ENCODE measurements around the gene ENAH.

Gene ENAH

DNA sequence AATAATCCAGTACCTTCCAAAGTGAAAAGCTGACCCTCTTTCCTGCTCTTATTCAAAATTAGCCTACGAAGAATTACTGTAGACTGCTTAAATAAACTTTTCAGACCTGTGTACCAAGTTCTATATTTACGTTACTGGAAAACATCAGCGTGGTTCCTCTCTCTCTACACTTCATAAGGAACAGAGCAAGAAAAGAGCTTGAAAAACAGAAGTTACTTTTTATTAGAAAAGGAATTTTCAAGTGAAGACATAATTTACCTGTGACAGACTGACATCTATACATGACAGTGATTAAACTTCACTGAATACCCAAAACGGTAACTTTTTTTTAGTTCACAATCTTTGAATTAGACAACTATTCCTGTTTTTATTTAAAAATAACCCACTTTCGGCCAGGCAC is 2.7 kb downstream of the ENAH start:
- Histone ChIP-seq H2AFZ (ENCODE audit: low read depth, low read length) (no peak overlapping the region), H3K27me3 (ENCODE audit: low read depth, low read length) (peaks cover 11% of the 10 kb centered on the region), H3K4me2 (ENCODE audit: low read length) (no peak overlapping the region), H3K4me1 (ENCODE audit: low read length) (peaks cover 4% of the 10 kb centered on the region; the same call in 1 of the 2 replicates), H3K9me3 (ENCODE audit: insufficient read depth, low read length) (no peaks in the 10 kb centered on the region), H3K79me2 (ENCODE audit: low read length) (peaks cover 18% of the 10 kb centered on the region), H3K27ac (ENCODE audit: low read length) (no peak overlapping the region), H3K4me3 (ENCODE audit: low read length) (no peak overlapping the region), H4K20me1 (ENCODE audit: insufficient read depth, low read length) (no peaks in the 10 kb centered on the region), H3K36me3 (replicated peaks; ENCODE audit: low read depth, low read length) (peaks cover 4% of the 10 kb centered on the region), H3K9ac (ENCODE audit: low read length) (no peak overlapping the region)
- TF ChIP-seq, protein P1, sequence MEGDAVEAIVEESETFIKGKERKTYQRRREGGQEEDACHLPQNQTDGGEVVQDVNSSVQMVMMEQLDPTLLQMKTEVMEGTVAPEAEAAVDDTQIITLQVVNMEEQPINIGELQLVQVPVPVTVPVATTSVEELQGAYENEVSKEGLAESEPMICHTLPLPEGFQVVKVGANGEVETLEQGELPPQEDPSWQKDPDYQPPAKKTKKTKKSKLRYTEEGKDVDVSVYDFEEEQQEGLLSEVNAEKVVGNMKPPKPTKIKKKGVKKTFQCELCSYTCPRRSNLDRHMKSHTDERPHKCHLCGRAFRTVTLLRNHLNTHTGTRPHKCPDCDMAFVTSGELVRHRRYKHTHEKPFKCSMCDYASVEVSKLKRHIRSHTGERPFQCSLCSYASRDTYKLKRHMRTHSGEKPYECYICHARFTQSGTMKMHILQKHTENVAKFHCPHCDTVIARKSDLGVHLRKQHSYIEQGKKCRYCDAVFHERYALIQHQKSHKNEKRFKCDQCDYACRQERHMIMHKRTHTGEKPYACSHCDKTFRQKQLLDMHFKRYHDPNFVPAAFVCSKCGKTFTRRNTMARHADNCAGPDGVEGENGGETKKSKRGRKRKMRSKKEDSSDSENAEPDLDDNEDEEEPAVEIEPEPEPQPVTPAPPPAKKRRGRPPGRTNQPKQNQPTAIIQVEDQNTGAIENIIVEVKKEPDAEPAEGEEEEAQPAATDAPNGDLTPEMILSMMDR (IDR thresholded peaks at IDR 0.05; ENCODE audit: low read depth, low read length) = no peak
- no peak for TF ChIP-seq EZH2phosphoT487 (IDR thresholded peaks at IDR 0.05; ENCODE audit: low read depth)

DNA sequence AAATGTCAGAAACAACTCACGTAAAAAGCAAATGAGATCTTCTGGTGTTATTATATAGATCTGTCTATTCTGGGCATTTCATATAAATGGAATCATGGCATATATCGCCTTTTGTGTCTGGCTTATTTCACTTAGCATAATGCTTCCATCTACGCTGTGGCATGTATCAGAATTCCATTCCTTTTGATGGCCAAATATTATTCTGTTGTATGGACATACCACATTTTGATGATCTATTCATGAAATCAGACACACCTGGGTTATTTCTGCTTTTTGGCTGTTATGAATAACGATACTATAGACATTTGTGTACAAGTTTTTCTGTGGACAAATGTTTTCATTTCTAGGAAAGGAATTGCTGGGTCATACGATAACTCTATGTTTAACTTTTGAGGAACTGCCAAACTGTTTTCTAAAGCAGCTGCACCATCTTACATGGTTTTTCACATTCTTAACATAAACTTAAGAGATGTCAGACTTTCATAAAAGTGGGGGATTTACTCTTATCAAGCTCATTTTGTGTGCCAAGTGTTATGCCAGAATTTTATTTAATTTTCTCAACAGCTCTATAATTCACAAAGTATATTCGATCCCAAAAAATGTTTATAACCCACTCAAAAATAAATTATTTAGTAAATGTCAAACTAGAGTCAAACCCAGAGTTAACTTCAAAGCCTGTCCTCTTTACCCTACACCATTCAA is 7.6 kb downstream of the ENAH start:
- no peaks in the 10 kb centered on the region for H3K9me3 ChIP-seq (ENCODE audit: insufficient read depth, low read length)
- no peak overlapping the region for H3K27ac ChIP-seq (ENCODE audit: low read length)
- no peak for TF ChIP-seq EZH2phosphoT487 (IDR thresholded peaks at IDR 0.05; ENCODE audit: low read depth)
- TF ChIP-seq, protein P1 (IDR thresholded peaks at IDR 0.05; ENCODE audit: low read depth, low read length) = no peak
- no peak overlapping the region for H2AFZ ChIP-seq (ENCODE audit: low read depth, low read length)
- H3K27me3 ChIP-seq (ENCODE audit: low read depth, low read length) = no peaks in the 10 kb centered on the region
- H3K36me3 ChIP-seq (replicated peaks; ENCODE audit: low read depth, low read length) = peaks cover 7% of the 10 kb centered on the region
- H3K4me3 ChIP-seq (ENCODE audit: low read length) = no peak overlapping the region
- no peak overlapping the region for H3K9ac ChIP-seq (ENCODE audit: low read length)
- no peak overlapping the region for H3K4me2 ChIP-seq (ENCODE audit: low read length)
- H4K20me1 ChIP-seq (ENCODE audit: insufficient read depth, low read length) = no peaks in the 10 kb centered on the region
- H3K4me1 ChIP-seq (ENCODE audit: low read length) = no peaks in the 10 kb centered on the region
- peaks cover 10% of the 10 kb centered on the region; the same call in 1 of the 2 replicates for H3K79me2 ChIP-seq (ENCODE audit: low read length)

DNA sequence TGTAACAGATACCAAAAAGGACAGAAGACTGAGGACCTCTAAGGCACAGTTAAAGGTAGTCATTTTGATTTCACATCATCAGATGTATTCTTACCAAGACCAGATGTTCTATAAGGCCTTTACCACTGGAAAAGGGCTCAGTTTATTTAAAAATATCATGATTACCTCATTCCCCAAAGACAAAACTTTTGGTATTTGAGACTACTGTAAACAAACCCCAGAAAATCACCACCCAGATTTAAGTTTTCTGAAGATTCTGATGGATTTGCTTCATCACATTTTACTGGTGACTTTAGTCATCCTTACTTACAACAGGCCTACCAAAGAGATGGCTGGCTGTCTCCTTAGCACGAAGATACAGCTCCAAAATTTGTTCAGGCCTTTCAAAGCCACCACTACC is 8.3 kb downstream of the ENAH start:
- TF ChIP-seq EZH2phosphoT487 (IDR thresholded peaks at IDR 0.05; ENCODE audit: low read depth) = no peak
- TF ChIP-seq, protein P1 (IDR thresholded peaks at IDR 0.05; ENCODE audit: low read depth, low read length) = no peak
- Histone ChIP-seq H3K36me3 (replicated peaks; ENCODE audit: low read depth, low read length) (peaks cover 7% of the 10 kb centered on the region), H3K4me2 (ENCODE audit: low read length) (no peak overlapping the region), H3K9me3 (ENCODE audit: insufficient read depth, low read length) (no peaks in the 10 kb centered on the region), H3K9ac (ENCODE audit: low read length) (no peak overlapping the region), H3K27me3 (ENCODE audit: low read depth, low read length) (no peaks in the 10 kb centered on the region), H4K20me1 (ENCODE audit: insufficient read depth, low read length) (no peaks in the 10 kb centered on the region), H2AFZ (ENCODE audit: low read depth, low read length) (no peak overlapping the region), H3K4me3 (ENCODE audit: low read length) (no peak overlapping the region), H3K27ac (ENCODE audit: low read length) (no peak overlapping the region), H3K79me2 (ENCODE audit: low read length) (peaks cover 10% of the 10 kb centered on the region; the same call in 1 of the 2 replicates), H3K4me1 (ENCODE audit: low read length) (no peaks in the 10 kb centered on the region)

DNA sequence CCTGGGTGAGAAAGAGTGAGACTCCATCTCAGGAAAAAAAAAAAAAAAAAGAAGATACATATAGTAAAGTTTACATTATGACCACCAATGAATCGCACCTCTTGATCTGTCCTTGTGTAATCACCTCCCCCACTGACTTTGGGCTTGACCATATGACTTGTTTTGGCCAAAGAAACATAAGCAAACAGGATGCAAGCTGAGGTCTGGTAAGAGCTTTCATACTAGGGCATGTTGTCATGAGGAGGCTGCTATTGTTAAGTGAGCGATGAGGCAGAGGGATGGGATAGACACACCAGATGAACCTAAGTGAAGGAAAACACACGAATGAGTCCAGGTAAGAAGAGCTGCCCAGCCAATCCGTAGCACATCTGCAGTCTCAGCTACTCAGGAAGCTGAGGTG is 10.7 kb downstream of the ENAH start:
- TF ChIP-seq EZH2phosphoT487 (IDR thresholded peaks at IDR 0.05; ENCODE audit: low read depth) = no peak
- TF ChIP-seq, protein P1 (IDR thresholded peaks at IDR 0.05; ENCODE audit: low read depth, low read length) = no peak
- no peak overlapping the region for H3K27ac ChIP-seq (ENCODE audit: low read length)
- no peaks in the 10 kb centered on the region for H3K27me3 ChIP-seq (ENCODE audit: low read depth, low read length)
- no peak overlapping the region for H2AFZ ChIP-seq (ENCODE audit: low read depth, low read length)
- H3K4me3 ChIP-seq (ENCODE audit: low read length) = no peak overlapping the region
- peaks cover 11% of the 10 kb centered on the region for H3K36me3 ChIP-seq (replicated peaks; ENCODE audit: low read depth, low read length)
- H3K9ac ChIP-seq (ENCODE audit: low read length) = no peak overlapping the region
- no peaks in the 10 kb centered on the region for H4K20me1 ChIP-seq (ENCODE audit: insufficient read depth, low read length)
- no peak overlapping the region for H3K4me2 ChIP-seq (ENCODE audit: low read length)
- no peaks in the 10 kb centered on the region for H3K9me3 ChIP-seq (ENCODE audit: insufficient read depth, low read length)
- H3K79me2 ChIP-seq (ENCODE audit: low read length) = peaks cover 4% of the 10 kb centered on the region; the same call in 1 of the 2 replicates
- no peaks in the 10 kb centered on the region for H3K4me1 ChIP-seq (ENCODE audit: low read length)
